ENCODE measurements around the gene VAV3.

The VAV3 gene

DNA sequence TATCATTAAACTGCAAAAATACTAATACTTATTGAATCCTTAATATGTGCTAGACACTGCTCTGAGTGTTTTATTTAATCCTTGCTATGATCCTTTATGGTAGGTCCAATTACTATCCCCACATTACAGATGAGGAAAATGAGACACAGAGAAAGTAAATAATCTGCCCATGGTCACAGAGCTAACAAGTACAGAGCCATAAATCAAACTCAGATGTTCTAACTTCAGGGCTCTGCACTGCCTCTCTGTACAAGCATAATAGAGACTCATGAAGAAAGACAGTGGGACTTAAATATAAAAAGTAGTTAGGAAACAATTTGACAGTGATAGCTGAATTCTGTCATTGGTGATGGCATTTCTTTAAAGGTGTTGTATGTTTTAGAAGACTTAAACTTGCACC lies 346.4 kb downstream of the VAV3 start:
- DNase-seq (ENCODE audit: extremely low read depth, low read depth), result no peak
- no peak for TF ChIP-seq CTCF (IDR thresholded peaks at IDR 0.05; ENCODE audit: low read depth, low read length)

DNA sequence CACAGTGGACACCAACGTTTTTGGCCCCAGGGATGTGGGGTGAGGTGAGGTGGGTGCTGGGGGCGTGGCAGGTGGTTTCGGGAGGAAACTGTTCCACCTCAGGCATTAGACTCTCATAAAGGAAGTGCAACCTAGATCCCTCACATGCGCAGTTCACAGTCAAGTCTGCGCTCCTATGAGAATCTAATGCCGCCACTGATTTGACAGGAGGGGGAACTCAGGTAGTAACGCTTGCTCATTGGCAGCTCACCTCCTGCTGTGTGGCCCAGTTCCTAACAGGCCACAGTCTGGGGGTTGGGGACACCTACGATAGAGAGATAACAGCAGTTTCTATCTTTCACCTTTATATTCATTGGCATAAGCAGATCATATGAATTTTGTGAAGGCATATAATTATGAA lies 347.1 kb downstream of the VAV3 start:
- DNase-seq (ENCODE audit: extremely low read depth, low read depth), result no peak
- no peak for TF ChIP-seq CTCF (IDR thresholded peaks at IDR 0.05; ENCODE audit: low read depth, low read length)

DNA sequence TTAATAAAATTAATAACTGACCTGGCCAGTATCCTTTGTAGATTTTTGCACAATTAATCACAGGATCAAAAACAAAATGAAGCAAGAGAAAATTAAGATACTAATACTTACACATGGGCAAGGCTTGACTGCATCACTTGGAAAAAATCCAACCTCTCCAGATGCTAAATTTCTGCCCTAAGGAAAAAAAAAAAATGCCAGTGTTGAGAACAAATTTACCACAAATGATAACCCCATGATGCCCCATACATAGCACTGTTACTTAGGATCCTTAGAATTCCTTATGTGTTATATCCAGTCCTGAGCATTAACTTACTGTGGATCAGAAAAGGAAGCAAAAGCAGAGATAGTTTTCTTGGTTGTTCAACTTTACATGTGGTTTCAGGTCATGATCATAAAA lies 347.5 kb downstream of the VAV3 start:
- no peak for DNase-seq (ENCODE audit: extremely low read depth, low read depth)
- TF ChIP-seq CTCF (IDR thresholded peaks at IDR 0.05; ENCODE audit: low read depth, low read length), result no peak

DNA sequence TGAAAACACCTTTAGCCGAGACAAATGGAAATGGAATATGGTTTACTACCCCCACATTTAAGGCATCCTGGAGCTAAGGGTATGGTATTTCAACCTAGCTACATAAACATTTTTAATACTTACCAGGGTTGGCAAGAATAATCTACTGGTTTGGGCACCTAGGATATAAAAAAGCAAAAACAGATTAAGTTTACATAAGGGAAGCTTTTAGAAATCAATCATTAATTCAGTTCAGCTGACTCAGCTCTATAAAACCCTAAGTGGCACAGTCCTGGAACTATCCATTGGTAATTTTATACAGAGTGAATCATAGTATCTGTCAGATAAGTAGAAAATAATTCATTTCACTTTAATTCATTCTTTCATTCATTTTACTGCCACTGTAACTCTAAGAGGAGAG lies 355.2 kb downstream of the VAV3 start:
- DNase-seq (ENCODE audit: extremely low read depth, low read depth), result no peak
- no peak for TF ChIP-seq CTCF (IDR thresholded peaks at IDR 0.05; ENCODE audit: low read depth, low read length)

GRCh38 chr1:107604825-107605224 lies 360.2 kb downstream of the VAV3 start:
- TF ChIP-seq CTCF (IDR thresholded peaks at IDR 0.05; ENCODE audit: low read depth, low read length), result no peak
- no peak for DNase-seq (ENCODE audit: extremely low read depth, low read depth)

- TF ChIP-seq CTCF (IDR thresholded peaks at IDR 0.05; ENCODE audit: low read depth, low read length), result no peak
- no peak for DNase-seq (ENCODE audit: extremely low read depth, low read depth)
Measured at GRCh38 chr1:107600607-107601160, 364.3 kb downstream of the VAV3 start.

DNA sequence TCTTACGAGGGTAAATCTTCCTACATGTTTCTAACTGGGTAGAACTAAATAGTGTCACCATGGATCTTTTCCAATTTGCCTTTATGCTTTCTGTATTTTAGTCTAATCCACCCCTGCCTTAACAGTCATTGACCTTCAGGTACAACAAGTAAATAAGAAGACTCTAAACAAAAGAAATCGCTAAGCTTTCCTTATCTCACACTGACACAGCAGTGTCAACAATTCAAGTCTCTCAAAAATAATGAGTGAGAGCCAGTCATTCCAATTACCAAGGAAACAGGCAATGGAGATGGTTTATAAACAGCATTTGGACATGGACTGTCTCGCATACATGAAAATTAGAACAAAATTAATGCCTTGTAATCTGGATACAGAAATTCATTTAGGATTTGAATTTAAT lies 365.8 kb downstream of the VAV3 start:
- TF ChIP-seq CTCF (IDR thresholded peaks at IDR 0.05; ENCODE audit: low read depth, low read length), result no peak
- DNase-seq (ENCODE audit: extremely low read depth, low read depth), result no peak
